HEK293 (cell line): ENCODE measurements around the gene HSD3B2.

Source experiments
- CTCF ChIP-seq: fragments of 450-650 bp; formaldehyde crosslinking; IDR thresholded peaks from 2 replicates; pipeline ENCODE4 v1.5.1; 2016; ENCODE audit warnings: missing biosample characterization, missing genetic modification characterization
- IKZF3 ChIP-seq: fragments of 450-650 bp; IDR thresholded peaks from 2 replicates; pipeline ENCODE4 v1.5.0; 2018; ENCODE audit warnings: missing biosample characterization, mild to moderate bottlenecking, missing genetic modification characterization, moderate library complexity
- KLF16 ChIP-seq: fragments of 450-650 bp; formaldehyde crosslinking; IDR thresholded peaks from 2 replicates; pipeline ENCODE4 v1.5.1; 2017; ENCODE audit warnings: missing biosample characterization, missing genetic modification characterization
- ZEB2 ChIP-seq: fragments of 450-650 bp; formaldehyde crosslinking; IDR thresholded peaks from 2 replicates; pipeline ENCODE4 v1.5.1; 2016; ENCODE audit warnings: missing biosample characterization, missing genetic modification characterization
- ZNF274 ChIP-seq, 2 experiments: fragments of 200-500 bp in 1 of 2; fragments of 450-650 bp in 1 of 2; sonication (Bioruptor generic) in 1 of 2; formaldehyde crosslinking in 1 of 2; IDR thresholded peaks; 2 replicates each; pipeline versions ENCODE4 v1.5.1 to v1.6.1; 2014 to 2016; ENCODE audit warnings: borderline replicate concordance in 1 of 2, inconsistent platforms in 1 of 2, low read length in 1 of 2, missing biosample characterization in 1 of 2, missing genetic modification characterization in 1 of 2
- ZNF302 ChIP-seq: fragments of 450-650 bp; formaldehyde crosslinking; IDR thresholded peaks from 2 replicates; pipeline ENCODE4 v1.5.1; 2016; ENCODE audit warnings: missing biosample characterization, missing genetic modification characterization, low read depth
- ZNF362 ChIP-seq: fragments of 450-650 bp; formaldehyde crosslinking; IDR thresholded peaks from 2 replicates; pipeline ENCODE4 v1.5.1; 2016; ENCODE audit warnings: missing biosample characterization, missing genetic modification characterization
- ZNF366 ChIP-seq: fragments of 450-650 bp; formaldehyde crosslinking; conservative IDR thresholded peaks from 2 replicates; pipeline ENCODE4 v1.5.1; 2016; ENCODE audit warnings: missing biosample characterization, missing genetic modification characterization
- ZNF560 ChIP-seq: fragments of 450-650 bp; formaldehyde crosslinking; IDR thresholded peaks from 2 replicates; pipeline ENCODE4 v1.5.1; 2017; ENCODE audit warnings: missing biosample characterization, missing genetic modification characterization, borderline replicate concordance
- ZNF626 ChIP-seq: fragments of 450-650 bp; sonication (Bioruptor Pico); formaldehyde crosslinking; IDR thresholded peaks from 2 replicates; pipeline ENCODE4 v1.5.1; 2018; ENCODE audit warnings: missing biosample characterization, missing genetic modification characterization, inconsistent platforms

- TF ChIP-seq ZEB2 (no peak), ZNF302 (tag by site-specific recombination) (no peak), CTCF (tag by site-specific recombination) (no peak), ZNF362 (tag by site-specific recombination) (no peak), KLF16 (no peak), ZNF366 (tag by site-specific recombination) (no peak), ZNF560 (tag by site-specific recombination) (no peak), ZNF274 (IDR thresholded peaks at IDR 0.05; ENCODE audit: low read length) (no peak), ZNF274 (tag by site-specific recombination; IDR thresholded peaks at IDR 0.05; ENCODE audit: borderline replicate concordance) (no peak), ZNF626 (tag by site-specific recombination) (no peak), IKZF3 (no peak)
Measured at GRCh38 chr1:119394085-119394484, 20.9 kb upstream of the HSD3B2 start.
